K562 (cell line): Measurements from ENCODE around the gene ZFYVE1. TPM values are rescaled to one million over a fixed set of nuclear protein-coding genes. Genes with fewer than 3 reads are reported as not detected.

ENCODE experiments used
- ATAC-seq: fragments of 200-7000 bp; cut with Tn5 transposase; 3 replicates; pipeline ENCODE4 v1.9.1; 2020; ENCODE audit warnings: moderate library complexity
- BruUV-seq: library from RNA; stranded (reverse); fragments of 400-500 nt; replicated peaks from 2 replicates; lab custom pipeline; 2021; lab: Mats Ljungman, UMichigan
- CTCF ChIA-PET: fragments of 300-600 bp; formaldehyde crosslinking; extraction: SDS; loops from one replicate; lab custom pipeline; 2021; ENCODE audit warnings: low intra/inter-chr PET ratio; lab: Yijun Ruan, JAX
- POLR2A ChIA-PET: fragments of 300-600, 350-650 bp; sonication (Branson Sonifier 250); formaldehyde crosslinking; extraction: SDS; loops from one replicate; lab custom pipeline; 2021; ENCODE audit warnings: antibody characterized with exemption, inconsistent platforms; lab: Yijun Ruan, JAX
- DNase-seq, 4 experiments: peaks; one replicate each; pipeline versions ENCODE4 v3.0.0 to v3.0.0-alpha.2; 2011 to 2018; ENCODE audit warnings: low spot score in 3 of 4, mixed read lengths in 3 of 4; ENCODE audit errors: extremely low read depth in 1 of 4
- FAIRE-seq: peaks from 2 replicates; lab custom pipeline; 2011; peaks lifted over from hg19 to GRCh38; lab: Jason Lieb, UNC
- H2AFZ ChIP-seq: 2 replicates; pipeline ENCODE4 v1.6.0; 2011; ENCODE audit warnings: low read depth, low read length, control low read depth, inconsistent platforms
- H3K27ac ChIP-seq: fragments of 200-600 bp; 3 replicates; pipeline ENCODE4 v1.8.0; 2011; ENCODE audit warnings: low read depth, mild to moderate bottlenecking, control low read depth, inconsistent platforms, low read length, moderate library complexity, mixed read lengths; ENCODE audit errors: extremely low read depth
- H3K27me3 ChIP-seq, 2 experiments: fragments of 300-600 bp in 1 of 2; 2 replicates in 1 of 2; 3 replicates in 1 of 2; pipeline versions ENCODE4 v1.6.0 to v1.8.0; 2011; ENCODE audit warnings: inconsistent platforms in 2 of 2, low read length in 2 of 2, mild to moderate bottlenecking in 1 of 2, mixed read lengths in 1 of 2, moderate library complexity in 1 of 2; ENCODE audit not compliant: control insufficient read depth in 2 of 2, insufficient read depth in 2 of 2
- H3K36me3 ChIP-seq: fragments of 300-600 bp; 3 replicates; pipeline ENCODE4 v1.8.0; 2011; ENCODE audit warnings: mild to moderate bottlenecking, low read length, inconsistent platforms; ENCODE audit not compliant: control insufficient read depth, insufficient read depth
- H3K4me1 ChIP-seq, 2 experiments: fragments of 200-600 bp in 1 of 2; replicated peaks in 1 of 2; 2 replicates in 1 of 2; 3 replicates in 1 of 2; pipeline versions ENCODE4 v1.5.1 to v1.8.0; 2011; ENCODE audit warnings: inconsistent platforms in 2 of 2, low read length in 2 of 2, mild to moderate bottlenecking in 1 of 2, mixed read lengths in 1 of 2, moderate library complexity in 1 of 2; ENCODE audit not compliant: control insufficient read depth in 2 of 2, insufficient read depth in 2 of 2
- H3K4me2 ChIP-seq: 2 replicates; pipeline ENCODE4 v1.6.1; 2011; ENCODE audit warnings: low read length, control low read depth, inconsistent platforms, mixed read lengths; ENCODE audit not compliant: insufficient read depth
- H3K4me3 ChIP-seq: fragments of 200-600 bp; sonication (generic), shearing (Covaris generic); 2 replicates; pipeline ENCODE4 v1.5.1; 2016; ENCODE audit warnings: control low read depth, inconsistent platforms
- H3K79me2 ChIP-seq: fragments of 200-600 bp; 3 replicates; pipeline ENCODE4 v1.8.0; 2011; ENCODE audit warnings: low read length, inconsistent platforms; ENCODE audit not compliant: control insufficient read depth, insufficient read depth
- H3K9ac ChIP-seq, 2 experiments: 2 replicates each; pipeline versions ENCODE4 v1.6.0 to v1.6.1; 2011; ENCODE audit warnings: low read depth in 2 of 2, low read length in 2 of 2, control low read depth in 1 of 2, inconsistent platforms in 1 of 2, mild to moderate bottlenecking in 1 of 2, mixed read lengths in 1 of 2; ENCODE audit not compliant: insufficient read depth in 1 of 2
- H3K9me1 ChIP-seq: one replicate; pipeline ENCODE4 v1.6.0; 2011; ENCODE audit warnings: inconsistent platforms, mild to moderate bottlenecking, low read length, moderate library complexity; ENCODE audit not compliant: control insufficient read depth, insufficient read depth
- H3K9me3 ChIP-seq: replicated peaks from 2 replicates; pipeline ENCODE4 v1.5.1; 2011; ENCODE audit warnings: low read depth, low read length, inconsistent platforms; ENCODE audit not compliant: control insufficient read depth, insufficient read depth
- H4K20me1 ChIP-seq: replicated peaks from 2 replicates; pipeline ENCODE4 v1.6.1; 2011; ENCODE audit warnings: low read length, inconsistent platforms, mixed read lengths; ENCODE audit not compliant: control insufficient read depth, insufficient read depth
- HMGN3 ChIP-seq: IDR thresholded peaks from 2 replicates; pipeline ENCODE4 v1.6.1; 2011; ENCODE audit warnings: borderline replicate concordance, low read depth, mild to moderate bottlenecking, mixed read lengths, low read length; ENCODE audit not compliant: insufficient read length; ENCODE audit errors: extremely low read depth
- HNRNPK ChIP-seq: fragments of 200-400 bp; formaldehyde crosslinking; IDR thresholded peaks from one replicate; pipeline ENCODE4 v1.6.1; 2018; ENCODE audit warnings: mild to moderate bottlenecking, low read depth, low read length; ENCODE audit not compliant: poor library complexity, severe bottlenecking
- POLR2G ChIP-seq: fragments of 200-400 bp; formaldehyde crosslinking; IDR thresholded peaks from 2 replicates; pipeline ENCODE4 v1.6.1; 2017; ENCODE audit warnings: low read depth, mild to moderate bottlenecking, antibody characterized with exemption, low read length, moderate library complexity
- RBFOX2 ChIP-seq: fragments of 200-400 bp; formaldehyde crosslinking; IDR thresholded peaks from 2 replicates; pipeline ENCODE4 v1.6.1; 2017; ENCODE audit warnings: low read depth, mild to moderate bottlenecking, low read length, moderate library complexity
- SREBF1 ChIP-seq: fragments of 150-350 bp; IDR thresholded peaks from 2 replicates; pipeline ENCODE4 v1.6.1; 2014; ENCODE audit warnings: antibody characterized with exemption, low read depth, low read length, borderline replicate concordance
- TEAD4 ChIP-seq, 2 experiments: sonication (generic) in 1 of 2; formaldehyde crosslinking in 1 of 2; IDR thresholded peaks; 2 replicates each; pipeline versions ENCODE4 v1.6.1 to v1.8.0; 2012 to 2022; ENCODE audit warnings: borderline replicate concordance in 1 of 2, inconsistent platforms in 1 of 2, low read length in 1 of 2, mild to moderate bottlenecking in 1 of 2, missing genetic modification reagents in 1 of 2
- ZNF668 ChIP-seq: fragments of 250-450 bp; sonication (Bioruptor Pico); IDR thresholded peaks from 2 replicates; pipeline ENCODE4 v1.8.0; 2022; ENCODE audit warnings: mild to moderate bottlenecking, inconsistent platforms
- ZNF77 ChIP-seq: fragments of 250-450 bp; sonication (Bioruptor Pico); IDR thresholded peaks from 2 replicates; pipeline ENCODE4 v1.5.0; 2020
- WGBS: fragments of 100-300 bp; shearing (Covaris generic); methylation state at CpG from one replicate; pipeline ENCODE4 v1.1.6; 2016; ENCODE audit warnings: low coverage, mixed read lengths; ENCODE audit not compliant: insufficient coverage; ENCODE audit errors: missing lambda C conversion rate; 5-methylcytosine and 5-hydroxymethylcytosine counted together
- in situ Hi-C: fragments of 300-500 bp; cut with MboI; formaldehyde crosslinking; loops from 4 replicates; pipeline ENCODE4 v1.15.0; 2018; ENCODE audit warnings: inconsistent platforms, mixed read lengths
- intact Hi-C: fragments of 100-400 bp; cut with micrococcal nuclease; formaldehyde crosslinking; loops from 2 replicates; pipeline ENCODE4 v1.14.2; 2022
- polyA plus RNA-seq, 8 experiments: library from polyadenylated mRNA; depleted of rRNA in 4 of 8; stranded (reverse) in 5 of 8; unstranded in 3 of 8; fragments of >200 nt; fragmentation: Nextera tagmentation in 2 of 8; fragmentation: Illumina TruSeq in 1 of 8; extraction: Ambion mirVana in 2 of 8; extraction: Trizol in 1 of 8; gene quantifications; 2 replicates each; pipeline versions ENCODE4 v1.2.1 to v1.2.3, GENCODE V29; 2011 to 2014; ENCODE audit warnings: inconsistent platforms in 1 of 8, missing spikeins in 1 of 8
- total RNA-seq, 7 experiments: library from RNA; depleted of rRNA in 6 of 7; stranded (reverse); fragments of >200 nt in 6 of 7; fragmentation: Illumina TruSeq in 2 of 7; extraction: Trizol in 2 of 7; gene quantifications; 2 replicates each; pipeline versions ENCODE4 v1.2.1 to v1.2.3, GENCODE V29; 2011 to 2021; ENCODE audit warnings: low replicate concordance in 1 of 7

Gene ZFYVE1
- total and polyA plus RNA-seq, 9 of the 15 experiments (the other 6 are each of a cell fraction or from before 2014, with no cell fraction given): 0.62 to 5.5 (median 3.4) TPM

DNA sequence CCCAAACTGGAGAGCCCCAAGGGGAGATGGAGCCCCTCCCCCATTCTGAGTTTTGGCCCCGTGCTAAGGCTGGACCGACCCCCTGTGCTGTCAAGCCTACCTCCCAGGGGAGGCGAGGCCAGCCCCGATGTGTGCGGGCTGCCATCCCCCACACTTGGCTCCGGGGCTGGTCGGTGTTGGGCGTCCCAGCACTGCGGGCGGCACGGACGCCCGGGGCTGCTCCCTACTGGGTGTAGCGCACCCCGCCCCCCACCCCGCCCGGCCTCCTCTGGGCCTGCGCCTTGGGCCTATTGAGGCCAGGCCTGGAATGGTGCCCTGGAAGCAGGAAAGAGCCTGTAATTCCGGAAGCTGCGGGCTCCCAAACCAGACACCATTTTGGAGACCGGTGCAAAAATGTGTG lies 98.0 kb downstream of the ZFYVE1 start:
- Histone ChIP-seq H3K9me1 (no peaks in the 10 kb centered on the region), H3K4me2 (no peak overlapping the region), H3K79me2 (peaks cover 75% of the 10 kb centered on the region), H3K36me3 (peaks cover 8% of the 10 kb centered on the region; the same call in 1 of the 3 replicates), H3K9me3 (no peaks in the 10 kb centered on the region), H3K4me1 (peaks cover 21 to 49% of the 10 kb centered on the region in 2 experiments), H3K4me3 (no peak overlapping the region), H3K27me3 (no peaks in the 10 kb centered on the region), H3K27ac (no peak overlapping the region), H2AFZ (no peak overlapping the region), H4K20me1 (no peaks in the 10 kb centered on the region), H3K9ac (no peak overlapping the region)
- TF ChIP-seq HMGN3: no peak
- no peak for TF ChIP-seq SREBF1
- no peak for TF ChIP-seq TEAD4 (IDR thresholded peaks at IDR 0.05; ENCODE audit: low read length)
- no peak for TF ChIP-seq TEAD4 (CRISPR knock-in tag; IDR thresholded peaks at IDR 0.05; ENCODE audit: borderline replicate concordance)
- TF ChIP-seq POLR2G: peak; percentile 60
- peak; percentile 63 for TF ChIP-seq RBFOX2
- no peak for TF ChIP-seq ZNF77
- no peak for TF ChIP-seq ZNF668 (CRISPR knock-in tag)
- no peak for TF ChIP-seq HNRNPK
- DNase-seq (no peak), ATAC-seq (no peak), FAIRE-seq (no peak)
- CTCF ChIA-PET: no interaction called here
- POLR2A ChIA-PET: interaction anchor here (0.9 kb wide), 1 partner anchor 20 kb away, joined by 4 read pairs; no protein-coding TSS in a partner anchor
- intact Hi-C loops (loop anchor here (10.0 kb wide), 1 partner anchor 536 kb away; no protein-coding TSS in a partner anchor), in situ Hi-C loops (no loop called here)
- no TSS peak for BruUV-seq
- WGBS: 100% methylated on average over 2 of the region's 21 CpGs
